Astrocyte of the spinal cord (primary cell): Measurements from ENCODE around the gene RASGRP4.

ENCODE experiments used
- DNase-seq: peaks from one replicate; pipeline ENCODE4 v3.0.0; 2011; ENCODE audit warnings: low read depth, low spot score
- H3K4me3 ChIP-seq: 2 replicates; pipeline ENCODE4 v1.5.1; 2011; ENCODE audit warnings: low read depth, mild to moderate bottlenecking, low read length, moderate library complexity
- in situ Hi-C: cut with HindIII; loops from 2 replicates; pipeline ENCODE4 v1.10.0; 2017; ENCODE audit warnings: low sequenced_read_pairs
- TF ChIP-seq, protein P1 (sequence below): IDR thresholded peaks from 2 replicates; pipeline ENCODE4 v1.5.1; 2012; ENCODE audit warnings: low read depth, mild to moderate bottlenecking, low read length, inconsistent platforms

Gene RASGRP4

DNA sequence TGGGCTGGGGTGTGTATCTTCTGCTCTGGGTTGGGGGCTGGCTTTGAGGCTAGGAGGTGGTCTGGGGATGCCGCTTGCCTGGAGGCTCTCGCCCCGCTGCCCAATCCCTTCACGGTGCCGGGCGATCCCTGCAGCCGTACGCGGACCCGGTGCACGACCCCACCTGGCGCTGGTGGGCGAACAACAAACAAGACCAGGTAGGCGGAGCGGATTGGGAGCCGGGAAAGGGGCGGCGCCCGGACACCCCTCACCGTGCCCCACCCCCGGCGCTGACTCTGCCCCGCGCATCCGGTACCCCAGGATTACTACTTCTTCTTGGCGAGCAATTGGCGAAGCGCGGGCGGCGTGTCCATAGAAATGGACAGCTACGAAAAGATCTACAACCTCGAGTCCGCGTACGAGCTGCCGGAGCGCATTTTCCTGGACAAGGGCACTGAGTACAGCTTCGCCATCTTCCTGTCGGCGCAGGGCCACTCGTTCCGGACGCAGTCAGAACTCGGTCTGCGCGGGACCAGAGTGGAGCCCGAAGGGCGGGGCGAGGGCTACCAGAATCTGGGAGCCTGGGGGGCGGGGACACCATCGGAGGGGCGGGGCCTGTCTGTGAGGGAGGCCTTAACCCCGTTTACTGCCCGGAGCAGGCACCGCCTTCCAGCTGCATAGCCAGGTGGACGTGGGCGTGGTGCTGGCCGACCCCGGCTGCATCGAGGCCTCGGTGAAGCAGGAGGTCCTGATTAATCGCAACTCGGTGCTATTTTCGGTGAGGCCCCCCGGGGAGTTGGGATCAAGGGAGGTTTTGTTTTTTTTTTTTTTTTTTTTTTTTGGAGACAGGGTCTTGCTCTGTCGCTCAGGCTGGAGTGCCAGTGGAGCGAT is 63.7 kb downstream of the RASGRP4 start:
- in situ Hi-C loops, result no loop called here
- TF ChIP-seq, protein P1, sequence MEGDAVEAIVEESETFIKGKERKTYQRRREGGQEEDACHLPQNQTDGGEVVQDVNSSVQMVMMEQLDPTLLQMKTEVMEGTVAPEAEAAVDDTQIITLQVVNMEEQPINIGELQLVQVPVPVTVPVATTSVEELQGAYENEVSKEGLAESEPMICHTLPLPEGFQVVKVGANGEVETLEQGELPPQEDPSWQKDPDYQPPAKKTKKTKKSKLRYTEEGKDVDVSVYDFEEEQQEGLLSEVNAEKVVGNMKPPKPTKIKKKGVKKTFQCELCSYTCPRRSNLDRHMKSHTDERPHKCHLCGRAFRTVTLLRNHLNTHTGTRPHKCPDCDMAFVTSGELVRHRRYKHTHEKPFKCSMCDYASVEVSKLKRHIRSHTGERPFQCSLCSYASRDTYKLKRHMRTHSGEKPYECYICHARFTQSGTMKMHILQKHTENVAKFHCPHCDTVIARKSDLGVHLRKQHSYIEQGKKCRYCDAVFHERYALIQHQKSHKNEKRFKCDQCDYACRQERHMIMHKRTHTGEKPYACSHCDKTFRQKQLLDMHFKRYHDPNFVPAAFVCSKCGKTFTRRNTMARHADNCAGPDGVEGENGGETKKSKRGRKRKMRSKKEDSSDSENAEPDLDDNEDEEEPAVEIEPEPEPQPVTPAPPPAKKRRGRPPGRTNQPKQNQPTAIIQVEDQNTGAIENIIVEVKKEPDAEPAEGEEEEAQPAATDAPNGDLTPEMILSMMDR, result no peak
- peak; percentile 47 for DNase-seq
- peak overlapping the region; percentile 56 for H3K4me3 ChIP-seq

DNA sequence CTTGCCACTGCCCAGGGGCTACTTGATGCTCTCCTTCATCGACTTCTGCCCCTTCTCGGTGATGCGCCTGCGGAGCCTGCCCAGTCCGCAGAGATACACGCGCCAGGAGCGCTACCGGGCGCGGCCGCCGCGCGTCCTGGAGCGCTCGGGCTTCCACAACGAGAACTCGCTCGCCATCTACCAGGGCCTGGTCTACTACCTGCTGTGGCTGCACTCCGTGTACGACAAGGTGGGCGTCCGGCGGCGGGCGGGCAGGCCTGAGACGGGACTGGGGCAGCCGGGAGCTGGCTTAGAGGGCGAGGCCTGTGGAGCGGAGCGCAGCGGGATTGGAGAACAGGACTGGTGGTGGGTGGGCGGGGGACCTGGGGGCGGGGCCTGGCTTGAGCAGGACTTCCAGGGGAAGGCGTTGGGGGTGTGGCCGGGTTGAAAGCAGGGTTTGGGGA is 64.4 kb downstream of the RASGRP4 start:
- peak overlapping the region; percentile 56 for H3K4me3 ChIP-seq
- DNase-seq, result peak; percentile 70
- TF ChIP-seq, protein P1, result peak; percentile 14
- in situ Hi-C loops, result no loop called here

DNA sequence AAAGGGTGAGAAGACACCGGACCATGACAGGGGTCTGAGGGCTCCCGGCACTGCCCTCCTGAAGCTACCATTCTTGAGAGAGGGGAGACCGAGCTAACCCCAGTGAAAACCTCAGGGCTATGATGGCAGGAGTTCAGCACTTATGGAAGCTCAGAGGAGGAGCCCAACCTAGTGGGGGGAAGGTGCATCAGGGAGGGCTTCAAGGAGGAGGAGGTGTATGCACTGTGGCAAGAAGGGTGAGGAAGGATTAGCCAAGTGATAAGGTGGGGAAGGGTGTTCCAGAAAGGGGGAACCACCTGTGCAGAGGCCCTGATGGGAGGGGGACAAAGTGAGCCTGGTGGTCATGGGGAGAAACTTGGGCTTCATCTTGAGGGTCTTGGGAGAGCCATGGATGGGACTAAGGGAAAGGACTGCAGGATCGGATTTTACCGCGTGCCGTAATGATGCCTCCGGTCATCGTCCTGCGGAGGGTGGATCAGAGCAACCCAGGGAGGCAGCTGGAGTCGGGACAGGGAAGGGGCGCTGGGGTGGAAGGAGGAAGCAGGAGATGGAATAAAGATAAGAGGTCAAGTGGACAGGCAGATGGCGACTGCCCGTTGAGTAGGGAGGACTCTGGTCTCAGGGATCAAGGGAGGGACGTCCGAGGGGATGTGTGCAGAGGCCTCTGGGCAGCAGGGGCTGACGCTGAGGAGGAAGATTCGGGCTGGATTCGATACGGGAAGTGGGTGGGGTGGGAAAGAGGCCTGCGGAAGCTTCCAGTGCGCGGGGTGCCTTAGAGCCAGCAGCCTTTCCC is 65.0 kb downstream of the RASGRP4 start:
- in situ Hi-C loops, result no loop called here
- TF ChIP-seq, protein P1, result no peak
- H3K4me3 ChIP-seq, result peak overlapping the region; percentile 56
- DNase-seq, result no peak

DNA sequence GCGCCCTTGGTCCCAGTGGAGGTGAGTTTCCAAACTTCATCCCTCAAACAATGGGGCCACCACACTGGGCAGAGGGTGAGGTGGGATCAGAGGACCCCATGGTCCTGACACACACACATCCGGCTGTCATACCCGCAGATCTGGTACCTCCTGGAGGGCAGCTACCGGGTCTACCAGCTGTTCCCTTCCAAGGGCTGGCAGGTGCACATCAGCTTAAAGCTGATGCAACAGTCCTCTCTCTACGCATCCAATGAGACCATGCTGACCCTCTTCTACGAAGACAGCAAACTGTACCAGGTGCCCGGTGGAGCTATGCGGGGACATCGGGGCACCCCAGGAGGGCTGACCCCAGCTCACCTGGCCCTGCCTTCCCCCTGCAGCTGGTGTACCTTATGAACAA is 65.7 kb downstream of the RASGRP4 start:
- in situ Hi-C loops, result no loop called here
- TF ChIP-seq, protein P1, result no peak
- DNase-seq, result no peak
- no peak overlapping the region for H3K4me3 ChIP-seq

DNA sequence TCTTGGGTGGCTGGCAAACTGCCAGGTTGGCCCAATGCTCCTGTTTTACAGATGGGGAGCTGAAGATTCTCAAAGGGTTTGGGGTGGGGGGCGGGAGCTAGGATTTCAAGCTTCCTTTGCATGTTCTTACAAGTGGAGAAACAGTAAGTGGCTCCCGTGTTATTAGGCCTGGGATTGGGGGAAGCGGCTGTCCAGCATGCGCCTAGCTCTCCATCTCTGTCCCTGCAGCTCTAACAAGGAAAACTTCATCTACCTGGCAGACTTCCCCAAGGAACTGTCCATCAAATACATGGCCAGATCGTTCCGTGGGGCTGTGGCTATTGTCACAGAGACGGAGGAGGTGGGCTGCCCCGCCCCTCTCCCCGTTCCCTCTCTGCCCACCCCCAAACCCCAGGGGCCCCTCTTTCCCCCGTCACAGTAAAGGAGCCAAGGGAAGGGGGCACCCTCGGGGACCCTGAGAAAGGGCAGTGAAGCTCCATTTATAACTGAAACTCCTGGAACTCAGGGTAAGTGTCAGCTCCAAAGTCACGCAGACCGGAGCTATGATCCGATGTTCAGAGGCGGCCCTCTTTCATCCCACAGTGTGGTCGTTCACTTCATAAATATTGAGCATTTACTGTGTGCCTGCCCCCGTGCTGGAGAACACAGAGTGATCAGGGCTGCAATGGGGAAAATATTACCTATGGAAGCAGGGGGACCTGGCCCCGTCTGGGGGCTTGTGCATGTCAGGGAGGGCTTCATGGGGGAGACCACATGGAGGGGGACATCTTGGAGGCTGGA is 66.6 kb downstream of the RASGRP4 start:
- TF ChIP-seq, protein P1, result no peak
- H3K4me3 ChIP-seq, result no peak overlapping the region
- in situ Hi-C loops, result no loop called here
- DNase-seq, result no peak
